Measurements from ENCODE around the gene TSPAN18.
A peak's percentile ranks its signal among the peaks of the same experiment; 100 is the strongest.

- TF ChIP-seq, protein P1, sequence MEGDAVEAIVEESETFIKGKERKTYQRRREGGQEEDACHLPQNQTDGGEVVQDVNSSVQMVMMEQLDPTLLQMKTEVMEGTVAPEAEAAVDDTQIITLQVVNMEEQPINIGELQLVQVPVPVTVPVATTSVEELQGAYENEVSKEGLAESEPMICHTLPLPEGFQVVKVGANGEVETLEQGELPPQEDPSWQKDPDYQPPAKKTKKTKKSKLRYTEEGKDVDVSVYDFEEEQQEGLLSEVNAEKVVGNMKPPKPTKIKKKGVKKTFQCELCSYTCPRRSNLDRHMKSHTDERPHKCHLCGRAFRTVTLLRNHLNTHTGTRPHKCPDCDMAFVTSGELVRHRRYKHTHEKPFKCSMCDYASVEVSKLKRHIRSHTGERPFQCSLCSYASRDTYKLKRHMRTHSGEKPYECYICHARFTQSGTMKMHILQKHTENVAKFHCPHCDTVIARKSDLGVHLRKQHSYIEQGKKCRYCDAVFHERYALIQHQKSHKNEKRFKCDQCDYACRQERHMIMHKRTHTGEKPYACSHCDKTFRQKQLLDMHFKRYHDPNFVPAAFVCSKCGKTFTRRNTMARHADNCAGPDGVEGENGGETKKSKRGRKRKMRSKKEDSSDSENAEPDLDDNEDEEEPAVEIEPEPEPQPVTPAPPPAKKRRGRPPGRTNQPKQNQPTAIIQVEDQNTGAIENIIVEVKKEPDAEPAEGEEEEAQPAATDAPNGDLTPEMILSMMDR (IDR thresholded peaks at IDR 0.05; ENCODE audit: low read depth, low read length, poor library complexity, severe bottlenecking), result peak; percentile 88
- TF ChIP-seq EZH2phosphoT487 (IDR thresholded peaks at IDR 0.05; ENCODE audit: borderline replicate concordance, low read length), result no peak
These were observed 209.8 kb downstream of the TSPAN18 start for GRCh38 chr11:44936525-44936924.

All from DOHH2 (cell line).